Cardiac fibroblast (primary cell): ENCODE measurements around the gene CNOT4.

Experiments
- DNase-seq, 2 donors: peaks; one replicate each; pipeline versions ENCODE4 v3.0.0 to v3.0.0-alpha.2; 2010; ENCODE audit warnings: low read depth in 2 of 2
- H3K4me3 ChIP-seq, 2 donors: replicated peaks in 1 of 2; 1 replicate in 1 of 2; 2 replicates in 1 of 2; pipeline ENCODE4 v1.5.1; 2011; ENCODE audit warnings: low read depth in 2 of 2, low read length in 2 of 2, mild to moderate bottlenecking in 2 of 2, moderate library complexity in 1 of 2
- CTCF ChIP-seq: IDR thresholded peaks from one replicate; pipeline ENCODE4 v1.5.1; 2011; ENCODE audit warnings: low read depth, mild to moderate bottlenecking, low read length, inconsistent platforms

Gene CNOT4

GRCh38 chr7:135386776-135387175, 123.1 kb downstream of the CNOT4 start:
- no peak for DNase-seq

GRCh38 chr7:135386181-135386580, 123.7 kb downstream of the CNOT4 start:
- no peak for TF ChIP-seq CTCF
- peak; percentile 16 to 51 for DNase-seq
- H3K4me3 ChIP-seq, result no peak overlapping the region

More at GRCh38 chr7:135386776-135387175, 123.1 kb downstream of the CNOT4 start:
- H3K4me3 ChIP-seq, result no peak overlapping the region
- no peak for TF ChIP-seq CTCF

GRCh38 chr7:135385209-135385608, 124.7 kb downstream of the CNOT4 start:
- no peak overlapping the region for H3K4me3 ChIP-seq
- no peak for TF ChIP-seq CTCF
- peak; percentile 84 to 86 for DNase-seq

- no peak overlapping the region for H3K4me3 ChIP-seq
- TF ChIP-seq CTCF, result no peak
- no peak for DNase-seq
Measured at GRCh38 chr7:135383525-135384175, 126.3 kb downstream of the CNOT4 start.

GRCh38 chr7:135382173-135382572, 127.7 kb downstream of the CNOT4 start:
- DNase-seq, result no peak
- no peak overlapping the region for H3K4me3 ChIP-seq
- no peak for TF ChIP-seq CTCF

- DNase-seq, result no peak
- no peak for TF ChIP-seq CTCF
- no peak overlapping the region for H3K4me3 ChIP-seq
Measured at GRCh38 chr7:135381369-135381768, 128.5 kb downstream of the CNOT4 start.

GRCh38 chr7:135380351-135380750, 129.6 kb downstream of the CNOT4 start:
- no peak for DNase-seq
- no peak for TF ChIP-seq CTCF
- H3K4me3 ChIP-seq, result no peak overlapping the region
